Fibroblast of lung (primary cell): ENCODE data around the gene ARHGAP44. TPM values are rescaled to one million over a fixed set of nuclear protein-coding genes. Genes with fewer than 3 reads are reported as not detected.

ENCODE experiments used
- DNase-seq, 2 donors: peaks; one replicate each; pipeline versions ENCODE4 v3.0.0 to v3.0.0-alpha.2; 2010; ENCODE audit warnings: low read depth in 2 of 2
- H2AFZ ChIP-seq: 2 replicates; pipeline ENCODE4 v1.5.1; 2012; ENCODE audit warnings: low read length, control low read depth, inconsistent platforms
- H3K27ac ChIP-seq: 2 replicates; pipeline ENCODE4 v1.5.1; 2011; ENCODE audit warnings: low read length, control low read depth; ENCODE audit not compliant: insufficient read depth
- H3K27me3 ChIP-seq: 2 replicates; pipeline ENCODE4 v1.5.1; 2011; ENCODE audit warnings: mild to moderate bottlenecking, low read length; ENCODE audit not compliant: control insufficient read depth, insufficient read depth
- H3K36me3 ChIP-seq: 2 replicates; pipeline ENCODE4 v1.5.1; 2011; ENCODE audit warnings: low read length; ENCODE audit not compliant: control insufficient read depth, insufficient read depth
- H3K4me1 ChIP-seq: 2 replicates; pipeline ENCODE4 v1.5.1; 2011; ENCODE audit warnings: low read length; ENCODE audit not compliant: control insufficient read depth, insufficient read depth; ENCODE audit errors: extremely low read depth
- H3K4me2 ChIP-seq: 2 replicates; pipeline ENCODE4 v1.5.1; 2011; ENCODE audit warnings: low read length, control low read depth; ENCODE audit not compliant: insufficient read depth; ENCODE audit errors: extremely low read depth
- H3K4me3 ChIP-seq, 4 experiments: fragments of 200-600 bp in 1 of 4; sonication (generic) in 1 of 4; replicated peaks in 1 of 4; 2 replicates each; pipeline ENCODE4 v1.5.1; 2011 to 2016; ENCODE audit warnings: low read length in 4 of 4, low read depth in 3 of 4, mild to moderate bottlenecking in 3 of 4, control low read depth in 2 of 4, inconsistent platforms in 1 of 4, mixed read lengths in 1 of 4; ENCODE audit not compliant: insufficient read depth in 1 of 4; ENCODE audit errors: control extremely low read depth in 1 of 4
- H3K79me2 ChIP-seq: 2 replicates; pipeline ENCODE4 v1.5.1; 2012; ENCODE audit warnings: mild to moderate bottlenecking, low read length, inconsistent platforms; ENCODE audit not compliant: control insufficient read depth, insufficient read depth
- H3K9ac ChIP-seq: 2 replicates; pipeline ENCODE4 v1.5.1; 2011; ENCODE audit warnings: mild to moderate bottlenecking, low read length, control low read depth; ENCODE audit not compliant: insufficient read depth
- H3K9me3 ChIP-seq: 2 replicates; pipeline ENCODE4 v1.5.1; 2012; ENCODE audit warnings: low read depth, low read length; ENCODE audit not compliant: control insufficient read depth, insufficient read depth
- H4K20me1 ChIP-seq: 2 replicates; pipeline ENCODE4 v1.5.1; 2011; ENCODE audit warnings: low read length; ENCODE audit not compliant: control insufficient read depth, insufficient read depth; ENCODE audit errors: extremely low read depth
- CTCF ChIP-seq, 2 donors: IDR thresholded peaks in 1 of 2; conservative IDR thresholded peaks in 1 of 2; 1 replicate in 1 of 2; 2 replicates in 1 of 2; pipeline ENCODE4 v1.5.1; 2011 to 2012; ENCODE audit warnings: low read length in 2 of 2, control low read depth in 1 of 2, inconsistent platforms in 1 of 2, low read depth in 1 of 2, mild to moderate bottlenecking in 1 of 2
- EZH2 ChIP-seq: IDR thresholded peaks from 2 replicates; pipeline ENCODE4 v1.5.1; 2012; ENCODE audit warnings: low read length, control low read depth, mild to moderate bottlenecking; ENCODE audit errors: missing control alignments
- polyA plus RNA-seq, 2 donors: library from polyadenylated mRNA; depleted of rRNA in 1 of 2; stranded (reverse) in 1 of 2; unstranded in 1 of 2; fragments of >200 nt; gene quantifications; 2 replicates each; pipeline ENCODE4 v1.2.1, GENCODE V29; 2011 to 2012; ENCODE audit warnings: missing spikeins in 1 of 2
- total RNA-seq: library from RNA; depleted of rRNA; stranded (reverse); fragments of >200 nt; gene quantifications from 2 replicates; pipeline ENCODE4 v1.2.1, GENCODE V29; 2014

The ARHGAP44 gene
- total and polyA plus RNA-seq, 2 donors (not counting 1 experiment from before 2014, with no cell fraction given): 0.48 to 1.7 TPM

- no peak for TF ChIP-seq EZH2
- no peak for TF ChIP-seq CTCF (conservative IDR thresholded peaks at IDR 0.05 in 1 of 2, IDR thresholded peaks at IDR 0.05 in 1 of 2; ENCODE audit: low read depth in 1 of 2, low read length in 2 of 2)
- no peak overlapping the region for H3K9ac ChIP-seq
Observed at GRCh38 chr17:12789075-12789480, 220 bp upstream of the ARHGAP44 start.

GRCh38 chr17:12790249-12791106, 1.2 kb downstream of the ARHGAP44 start:
- H2AFZ ChIP-seq: peak overlapping the region; percentile 17
- no peaks in the 10 kb centered on the region for H3K36me3 ChIP-seq
- no peaks in the 10 kb centered on the region for H3K9me3 ChIP-seq
- H4K20me1 ChIP-seq: no peaks in the 10 kb centered on the region
- no peak overlapping the region for H3K9ac ChIP-seq
- no peaks in the 10 kb centered on the region for H3K79me2 ChIP-seq
- H3K4me2 ChIP-seq: peak overlapping the region; percentile 39
- no peak for DNase-seq
- peak; percentile 36 for TF ChIP-seq EZH2
- no peak for TF ChIP-seq CTCF (conservative IDR thresholded peaks at IDR 0.05 in 1 of 2, IDR thresholded peaks at IDR 0.05 in 1 of 2; ENCODE audit: low read depth in 1 of 2, low read length in 2 of 2)
- no peaks in the 10 kb centered on the region for H3K4me1 ChIP-seq
- no peak overlapping the region for H3K27ac ChIP-seq
- peak overlapping the region in 3 of 4 experiments; percentile 34 to 57 (median 53) for H3K4me3 ChIP-seq
- H3K27me3 ChIP-seq: peaks cover 2% of the 10 kb centered on the region

More at GRCh38 chr17:12789075-12789480, 220 bp upstream of the ARHGAP44 start:
- no peak for DNase-seq
- H3K9me3 ChIP-seq: no peaks in the 10 kb centered on the region
- no peaks in the 10 kb centered on the region for H3K4me1 ChIP-seq
- H3K27ac ChIP-seq: no peak overlapping the region
- no peaks in the 10 kb centered on the region for H4K20me1 ChIP-seq
- no peaks in the 10 kb centered on the region for H3K36me3 ChIP-seq
- no peaks in the 10 kb centered on the region for H3K79me2 ChIP-seq
- H3K27me3 ChIP-seq: peaks cover 2% of the 10 kb centered on the region
- no peak overlapping the region for H2AFZ ChIP-seq
- H3K4me2 ChIP-seq: peak overlapping the region; percentile 11
- H3K4me3 ChIP-seq: peak overlapping the region in 3 of 4 experiments; percentile 20 to 57 (median 34)

GRCh38 chr17:12794919-12795532, 5.7 kb downstream of the ARHGAP44 start:
- DNase-seq: no peak
- Histone ChIP-seq H3K4me3 (no peak overlapping the region), H3K4me1 (no peaks in the 10 kb centered on the region), H3K9me3 (no peaks in the 10 kb centered on the region), H3K79me2 (no peaks in the 10 kb centered on the region), H3K4me2 (no peak overlapping the region), H4K20me1 (no peaks in the 10 kb centered on the region), H3K27me3 (peaks cover 2% of the 10 kb centered on the region), H3K27ac (no peak overlapping the region), H3K36me3 (no peaks in the 10 kb centered on the region), H2AFZ (no peak overlapping the region), H3K9ac (no peak overlapping the region)
- TF ChIP-seq CTCF (conservative IDR thresholded peaks at IDR 0.05 in 1 of 2, IDR thresholded peaks at IDR 0.05 in 1 of 2; ENCODE audit: low read depth in 1 of 2, low read length in 2 of 2) (no peak), EZH2 (no peak)
